ENCODE data around the gene TLCD3A. TPM values are rescaled to one million over a fixed set of nuclear protein-coding genes. Genes with fewer than 3 reads are reported as not detected.
"Not testable (repeated sequence)": the region's sequence is repeated elsewhere in the genome, so short reads cannot be mapped to it uniquely, and the experiment has no call there.

The TLCD3A gene
- total RNA-seq, 2 donors from 2014 or later, result 0.85 to 1.8 TPM

GRCh38 chr17:746783-747629, 14.6 kb downstream of the TLCD3A start:
- Mint-ChIP-seq H3K27ac (no peak overlapping the region), H3K4me3 (no peak overlapping the region), H3K36me3 (ENCODE audit: low read depth) (peaks cover 5% of the 10 kb centered on the region), H3K27me3 (no peaks in the 10 kb centered on the region), H3K4me1 (peaks cover 30% of the 10 kb centered on the region)
- ATAC-seq (no peak), DNase-seq (no peak)
- no peaks in the 10 kb centered on the region for H3K9me3 ChIP-seq (ENCODE audit: control insufficient read depth, low read length, poor library complexity, severe bottlenecking)

DNA sequence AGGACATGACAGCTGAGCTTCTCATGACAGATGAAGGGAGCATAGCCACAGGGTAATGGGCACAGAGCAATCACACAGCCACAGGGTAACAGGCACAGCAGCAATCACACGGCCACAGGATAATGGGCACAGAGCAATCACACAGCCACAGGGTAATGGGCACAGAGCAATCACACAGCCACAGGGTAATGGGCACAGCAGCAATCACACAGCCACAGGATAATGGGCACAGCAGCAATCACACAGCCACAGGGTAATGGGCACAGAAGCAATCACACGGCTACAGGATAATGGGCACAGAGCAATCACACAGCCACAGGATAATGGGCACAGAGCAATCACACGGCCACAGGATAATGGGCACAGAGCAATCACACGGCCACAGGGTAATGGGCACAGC, 16.2 kb downstream of the TLCD3A start:
- DNase-seq, result not testable (repeated sequence)

GRCh38 chr17:749359-749758, 17.0 kb downstream of the TLCD3A start:
- H3K4me3 Mint-ChIP-seq; H3K27me3 Mint-ChIP-seq; H3K9me3 ChIP-seq (ENCODE audit: control insufficient read depth, low read length, poor library complexity, severe bottlenecking); H3K36me3 Mint-ChIP-seq (ENCODE audit: low read depth); H3K27ac Mint-ChIP-seq; ATAC-seq; DNase-seq: not testable (repeated sequence)
- H3K4me1 Mint-ChIP-seq, result peaks cover 35% of the 10 kb centered on the region

More for the DNA sequence above, 16.2 kb downstream of the TLCD3A start:
- Mint-ChIP-seq H3K4me1 (peaks cover 35% of the 10 kb centered on the region), H3K27ac (peak overlapping the region; percentile 12)
- not testable (repeated sequence) for H3K27me3 Mint-ChIP-seq; H3K36me3 Mint-ChIP-seq (ENCODE audit: low read depth); H3K9me3 ChIP-seq (ENCODE audit: control insufficient read depth, low read length, poor library complexity, severe bottlenecking); ATAC-seq; H3K4me3 Mint-ChIP-seq

DNA sequence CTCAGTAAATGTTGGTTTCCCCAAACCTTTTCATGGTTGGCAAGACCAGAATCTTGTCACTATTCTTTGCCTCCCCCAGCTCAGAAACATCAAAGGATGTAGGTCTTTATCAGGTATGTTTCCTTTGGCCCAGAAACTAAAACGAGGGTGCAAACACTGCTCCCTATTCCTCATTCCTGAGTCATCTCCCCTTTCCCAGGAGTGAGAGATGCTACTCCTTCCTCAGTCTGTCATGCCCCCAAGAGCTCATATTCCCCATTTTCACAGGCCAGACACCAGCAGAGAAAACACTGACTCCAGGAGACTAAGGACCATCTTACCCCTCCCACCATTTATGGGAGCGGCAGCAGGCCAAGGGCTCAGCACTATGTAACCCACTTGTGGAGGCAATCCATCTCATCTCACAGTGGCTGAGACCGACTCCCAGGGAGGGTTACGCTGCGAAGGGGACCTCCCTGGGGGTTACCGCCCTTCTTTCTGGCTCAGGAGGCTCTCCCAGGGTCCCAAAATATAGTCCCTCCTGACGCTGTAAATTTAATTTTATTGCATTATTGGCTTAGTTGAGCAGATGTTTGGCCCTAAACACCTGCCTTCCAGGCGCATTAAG, 18.1 kb downstream of the TLCD3A start:
- DNase-seq, result no peak
- H3K36me3 Mint-ChIP-seq (ENCODE audit: low read depth), result peaks cover 5% of the 10 kb centered on the region
- no peaks in the 10 kb centered on the region for H3K9me3 ChIP-seq (ENCODE audit: control insufficient read depth, low read length, poor library complexity, severe bottlenecking)
- ATAC-seq, result no peak
- peak overlapping the region; percentile 95 for H3K4me3 Mint-ChIP-seq
- peaks cover 35% of the 10 kb centered on the region for H3K4me1 Mint-ChIP-seq
- H3K27ac Mint-ChIP-seq, result peak overlapping the region; percentile 19
- H3K27me3 Mint-ChIP-seq, result no peaks in the 10 kb centered on the region

DNA sequence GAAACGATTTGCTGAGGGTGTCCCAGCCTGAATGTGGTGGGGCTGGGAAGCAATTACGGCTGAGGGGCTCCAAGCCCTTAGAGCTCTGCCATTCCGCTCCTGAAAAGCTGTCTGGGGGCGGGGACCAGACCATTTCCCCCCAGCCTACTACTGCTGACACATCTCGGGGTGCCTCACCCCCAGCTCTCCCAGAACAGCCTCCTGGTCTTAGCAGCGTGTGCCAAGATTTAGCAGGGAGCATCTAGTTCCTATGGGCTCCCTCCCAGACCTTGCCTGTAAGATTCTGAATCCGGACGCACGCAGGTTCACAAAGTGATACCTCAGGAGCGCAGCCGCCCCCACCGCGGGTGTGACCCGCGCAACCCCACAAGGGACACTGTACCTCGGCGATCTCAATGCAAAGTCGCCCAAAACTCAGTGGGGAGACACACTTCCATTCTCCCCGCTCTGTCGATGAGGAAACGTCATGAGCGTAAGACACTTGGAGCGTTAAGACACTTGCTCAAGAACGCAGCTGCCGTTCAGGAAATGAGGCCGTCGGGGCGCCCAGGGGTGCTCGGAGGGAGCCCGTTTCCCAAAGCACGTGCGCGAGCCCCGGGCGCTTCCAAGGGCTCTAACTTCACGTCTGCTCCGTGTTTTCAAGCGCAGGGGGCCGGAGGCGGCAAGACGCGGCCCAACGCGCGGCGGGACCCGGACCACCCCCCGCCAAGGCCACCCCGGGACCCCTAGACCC, 19.0 kb downstream of the TLCD3A start:
- Mint-ChIP-seq H3K27me3 (no peaks in the 10 kb centered on the region), H3K4me3 (peak overlapping the region; percentile 95)

GRCh38 chr17:752002-752619, 19.7 kb downstream of the TLCD3A start, which contains the start of gene GEMIN4:
GEMIN4 (minus strand) TSS chr17:752264; CDS start chr17:752142, 122 bp downstream.
- peak; percentile 95 to 99 (median 98) for DNase-seq
- peak within 1 kb of the TSS; percentile 95 for H3K4me3 Mint-ChIP-seq
- ATAC-seq, result peak; percentile 89
- H3K9me3 ChIP-seq (ENCODE audit: control insufficient read depth, low read length, poor library complexity, severe bottlenecking), result no peaks in the 10 kb centered on the region
- H3K27me3 Mint-ChIP-seq, result no peaks in the 10 kb centered on the region
- peak within 1 kb of the TSS; percentile 94 for H3K27ac Mint-ChIP-seq
- H3K4me1 Mint-ChIP-seq, result peaks cover 35% of the 10 kb centered on the region
- peaks cover 5% of the 10 kb centered on the region for H3K36me3 Mint-ChIP-seq (ENCODE audit: low read depth)

More for the DNA sequence above, 19.0 kb downstream of the TLCD3A start:
- Mint-ChIP-seq H3K4me1 (peaks cover 35% of the 10 kb centered on the region), H3K27ac (peak overlapping the region; percentile 94), H3K36me3 (ENCODE audit: low read depth) (peaks cover 5% of the 10 kb centered on the region)
- H3K9me3 ChIP-seq (ENCODE audit: control insufficient read depth, low read length, poor library complexity, severe bottlenecking), result no peaks in the 10 kb centered on the region
- ATAC-seq (peak; percentile 57), DNase-seq (peak; percentile 30 to 37 (median 32))

DNA sequence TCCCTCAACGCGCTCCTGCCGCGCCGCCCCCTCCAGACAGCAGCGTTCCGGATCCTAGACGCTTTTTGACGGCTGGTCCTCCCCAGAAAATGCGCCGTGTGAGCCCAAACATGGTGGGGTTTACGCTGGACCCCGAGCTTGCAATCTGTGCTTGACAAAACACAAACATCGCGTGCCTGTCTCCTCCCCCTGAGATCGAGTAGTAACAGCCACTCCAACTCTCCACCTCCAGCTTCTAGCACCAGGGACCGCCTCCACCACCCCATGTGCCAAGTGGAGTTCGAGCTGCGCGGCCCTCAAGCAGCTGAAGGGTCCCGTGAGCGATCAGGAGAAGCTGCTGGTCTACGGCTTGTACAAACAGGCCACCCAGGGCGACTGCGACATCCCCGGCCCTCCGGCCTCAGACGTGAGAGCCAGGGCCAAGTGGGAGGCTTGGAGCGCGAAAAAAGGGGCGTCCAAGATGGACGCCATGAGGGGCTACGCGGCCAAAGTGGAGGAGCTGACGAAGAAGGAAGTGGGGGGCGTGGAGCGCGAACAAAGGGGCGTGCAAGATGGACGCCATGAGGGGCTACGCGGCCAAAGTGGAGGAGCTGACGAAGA, 20.3 kb downstream of the TLCD3A start:
- Mint-ChIP-seq H3K4me1 (peaks cover 35% of the 10 kb centered on the region), H3K4me3 (peak overlapping the region; percentile 95), H3K27ac (peak overlapping the region; percentile 94), H3K36me3 (ENCODE audit: low read depth) (peaks cover 5% of the 10 kb centered on the region), H3K27me3 (no peaks in the 10 kb centered on the region)
- ATAC-seq (peak; percentile 7), DNase-seq (peak in 1 of 3 donors; percentile 11)
- H3K9me3 ChIP-seq (ENCODE audit: control insufficient read depth, low read length, poor library complexity, severe bottlenecking), result no peaks in the 10 kb centered on the region

DNA sequence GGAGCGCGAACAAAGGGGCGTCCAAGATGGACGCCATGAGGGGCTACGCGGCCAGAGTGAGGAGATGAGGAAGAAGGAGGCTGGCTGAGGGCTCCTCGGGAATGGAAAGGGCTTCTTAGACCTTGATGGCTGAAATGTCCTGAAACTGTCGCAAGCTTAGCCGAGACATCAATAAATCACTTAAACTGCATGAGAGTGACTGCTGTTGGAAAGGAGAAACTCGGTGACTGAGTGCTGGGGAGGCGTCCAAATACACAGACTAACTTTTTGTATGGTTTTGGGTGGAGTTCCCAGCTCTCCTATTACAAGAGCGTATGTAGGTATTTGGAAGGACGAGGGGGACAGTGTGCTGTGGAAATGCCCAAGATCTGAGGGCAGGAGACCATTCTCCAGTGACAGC, 21.0 kb downstream of the TLCD3A start:
- H3K36me3 Mint-ChIP-seq (ENCODE audit: low read depth), result peaks cover under 1% of the 10 kb centered on the region
- no peak for ATAC-seq
- H3K27me3 Mint-ChIP-seq, result no peaks in the 10 kb centered on the region

GRCh38 chr17:755319-755961, 23.0 kb downstream of the TLCD3A start:
- DNase-seq; H3K27ac Mint-ChIP-seq; H3K36me3 Mint-ChIP-seq (ENCODE audit: low read depth); H3K9me3 ChIP-seq (ENCODE audit: control insufficient read depth, low read length, poor library complexity, severe bottlenecking); H3K4me3 Mint-ChIP-seq; H3K27me3 Mint-ChIP-seq; ATAC-seq: not testable (repeated sequence)
- H3K4me1 Mint-ChIP-seq, result peaks cover 16% of the 10 kb centered on the region

More for the DNA sequence above, 21.0 kb downstream of the TLCD3A start:
- no peak for DNase-seq
- H3K4me3 Mint-ChIP-seq, result peak overlapping the region; percentile 69
- H3K9me3 ChIP-seq (ENCODE audit: control insufficient read depth, low read length, poor library complexity, severe bottlenecking), result no peaks in the 10 kb centered on the region
- no peak overlapping the region for H3K27ac Mint-ChIP-seq
- H3K4me1 Mint-ChIP-seq, result peaks cover 30% of the 10 kb centered on the region

DNA sequence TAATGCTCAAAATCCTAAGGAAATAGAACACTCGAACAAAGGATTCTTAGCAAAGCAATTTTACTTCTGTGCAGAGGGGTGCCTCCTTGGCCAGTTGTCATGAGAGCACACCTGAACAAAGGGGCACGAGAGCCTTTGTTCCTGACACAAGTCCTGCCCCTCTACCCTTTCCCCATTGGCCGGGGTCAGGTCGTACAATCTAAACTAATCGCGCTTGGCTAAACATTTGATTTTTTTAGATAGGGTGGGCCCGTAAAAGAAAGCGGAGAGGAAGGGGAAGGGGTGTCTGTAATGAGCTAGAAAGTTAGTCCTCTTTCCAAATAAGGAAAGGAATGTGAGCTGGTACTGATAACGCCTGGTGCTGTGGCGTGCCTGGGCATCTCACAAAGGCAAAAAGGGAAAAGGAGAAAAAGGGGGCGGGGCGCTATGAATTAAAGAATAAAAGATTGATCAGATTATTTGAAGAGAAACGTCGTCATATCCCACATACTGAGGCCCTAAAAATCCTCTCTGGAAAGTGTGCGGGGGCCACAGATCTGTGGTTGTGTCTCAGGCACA, 23.7 kb downstream of the TLCD3A start:
- not testable (repeated sequence) for H3K4me3 Mint-ChIP-seq; DNase-seq; ATAC-seq; H3K9me3 ChIP-seq (ENCODE audit: control insufficient read depth, low read length, poor library complexity, severe bottlenecking); H3K27ac Mint-ChIP-seq; H3K36me3 Mint-ChIP-seq (ENCODE audit: low read depth); H3K27me3 Mint-ChIP-seq
- peaks cover 11% of the 10 kb centered on the region for H3K4me1 Mint-ChIP-seq

GRCh38 chr17:759964-760363, 27.6 kb downstream of the TLCD3A start:
- Mint-ChIP-seq H3K4me3 (no peak overlapping the region), H3K4me1 (no peaks in the 10 kb centered on the region), H3K36me3 (ENCODE audit: low read depth) (peaks cover 3% of the 10 kb centered on the region), H3K27me3 (no peaks in the 10 kb centered on the region), H3K27ac (no peak overlapping the region)
- H3K9me3 ChIP-seq (ENCODE audit: control insufficient read depth, low read length, poor library complexity, severe bottlenecking), result no peaks in the 10 kb centered on the region
- no peak for DNase-seq
- no peak for ATAC-seq

GRCh38 chr17:760371-760770, 28.0 kb downstream of the TLCD3A start:
- H3K27me3 Mint-ChIP-seq, result no peaks in the 10 kb centered on the region
- no peaks in the 10 kb centered on the region for H3K9me3 ChIP-seq (ENCODE audit: control insufficient read depth, low read length, poor library complexity, severe bottlenecking)
- peaks cover 3% of the 10 kb centered on the region for H3K4me1 Mint-ChIP-seq
- H3K27ac Mint-ChIP-seq, result peak overlapping the region; percentile 72
- DNase-seq (no peak), ATAC-seq (no peak)
- H3K36me3 Mint-ChIP-seq (ENCODE audit: low read depth), result peaks cover 7% of the 10 kb centered on the region
- no peak overlapping the region for H3K4me3 Mint-ChIP-seq
